ENCODE results near the gene KREMEN1. TPM values are rescaled to one million over a fixed set of nuclear protein-coding genes. Genes with fewer than 3 reads are reported as not detected.

Gene KREMEN1
- total and polyA plus RNA-seq, 10 of the 15 experiments (the other 5 are each of a cell fraction or from before 2014, with no cell fraction given) = 0.10 to 2.5 (median 0.20) TPM; not detected in 1

DNA sequence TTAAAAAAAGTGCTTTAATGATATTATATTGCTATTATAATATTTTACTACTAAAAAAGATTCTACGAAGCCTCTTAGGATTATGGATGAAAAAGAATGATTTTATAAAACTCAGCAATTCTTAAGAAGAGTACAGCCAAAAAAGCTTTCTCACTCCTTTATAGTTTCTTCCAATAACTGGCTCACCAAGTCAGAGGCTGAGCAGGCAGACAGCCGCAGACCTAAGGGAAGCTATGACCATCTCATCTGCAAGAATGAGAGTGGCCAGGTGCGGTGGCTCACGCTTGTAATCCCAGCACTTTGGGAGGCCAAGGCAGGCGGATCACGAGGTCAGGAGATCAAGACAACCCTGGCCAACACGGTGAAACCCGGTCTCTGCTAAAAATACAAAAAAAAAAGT lies 120.2 kb downstream of the KREMEN1 start:
- H3K9me3 ChIP-seq (replicated peaks; ENCODE audit: control insufficient read depth, insufficient read depth, low read length) = peaks cover 3% of the 10 kb centered on the region; the same call in 2 of the 3 replicates
- in situ Hi-C loops (cut with MboI) (no loop called here), intact Hi-C loops (cut with micrococcal nuclease; ENCODE audit: unreplicated experiment) (no loop called here)
- ChIA-PET CTCF (no interaction called here), POLR2A (interaction anchor here (0.7 to 1.5 kb wide), 2 partner anchors 9 to 10 kb away, joined by 3 to 7 read pairs; no protein-coding TSS in a partner anchor), SMC1A (ENCODE audit: uncharacterized antibody, unreplicated experiment) (interaction anchor here (0.7 to 1.4 kb wide), 5 partner anchors 9 to 26 kb away, joined by 3 to 4 read pairs (median 3); no protein-coding TSS in a partner anchor), RAD21 (ENCODE audit: unreplicated experiment) (interaction anchor here (1.6 kb wide), 1 partner anchor 9 kb away, joined by 4 read pairs; no protein-coding TSS in a partner anchor)
- no peaks in the 10 kb centered on the region; a peak in 1 of 4 replicates for H3K36me3 ChIP-seq (ENCODE audit: control insufficient read depth in 2 of 2, insufficient read depth in 2 of 2, low read length in 1 of 2)
- WGBS (ENCODE audit: insufficient coverage, insufficient replicate concordance, low lambda C conversion rate, missing lambda C conversion rate) = 87% methylated on average over 8 of the region's 8 CpGs
- DNase-seq (ENCODE audit: low read depth, low spot score) (no peak), FAIRE-seq (no peak), ATAC-seq (no peak)
- no peak overlapping the region for H3K4me3 ChIP-seq
- no peak overlapping the region for H3K27ac ChIP-seq (ENCODE audit: control insufficient read depth, insufficient read depth)
- H3K9ac ChIP-seq (ENCODE audit: control insufficient read depth, insufficient read depth, low read length) = no peak overlapping the region
- no peak overlapping the region for H2AFZ ChIP-seq (ENCODE audit: control insufficient read depth, low read depth, low read length)
- no peak overlapping the region for H3K4me2 ChIP-seq (ENCODE audit: control insufficient read depth, insufficient read depth)
- H3K4me1 ChIP-seq (ENCODE audit: control insufficient read depth, insufficient read depth, low read length) = no peaks in the 10 kb centered on the region; the same call in 1 of the 2 replicates
- no TSS peak for BruUV-seq (replicated peaks)
- H3K27me3 ChIP-seq (replicated peaks in 1 of 2; ENCODE audit: control insufficient read depth in 2 of 2, insufficient read depth in 2 of 2, low read length in 1 of 2) = no peaks in the 10 kb centered on the region
- no peaks in the 10 kb centered on the region for H4K20me1 ChIP-seq (ENCODE audit: control insufficient read depth, insufficient read depth)
- no peaks in the 10 kb centered on the region for H3K79me2 ChIP-seq (ENCODE audit: control insufficient read depth, insufficient read depth, low read length)
- TF ChIP-seq RBBP5 (conservative IDR thresholded peaks at IDR 0.05) (no peak), KDM1A (IDR thresholded peaks at IDR 0.05; ENCODE audit: borderline replicate concordance) (no peak), SUPT20H (IDR thresholded peaks at IDR 0.05; ENCODE audit: borderline replicate concordance, control insufficient read depth, low read depth, low read length) (no peak), DPF2 (IDR thresholded peaks at IDR 0.05) (no peak), MYB (IDR thresholded peaks at IDR 0.05; ENCODE audit: borderline replicate concordance, low read depth, low read length) (no peak), JUNB (IDR thresholded peaks at IDR 0.05) (no peak), NKRF (conservative IDR thresholded peaks at IDR 0.05) (no peak), TCF7 (IDR thresholded peaks at IDR 0.05; ENCODE audit: borderline replicate concordance) (no peak), MEF2A (IDR thresholded peaks at IDR 0.05; ENCODE audit: insufficient read depth, low read depth, low read length) (no peak), IKZF1 (conservative IDR thresholded peaks at IDR 0.05) (no peak), RFX5 (IDR thresholded peaks at IDR 0.05; ENCODE audit: low read depth, low read length) (no peak), TBL1XR1 (IDR thresholded peaks at IDR 0.05; ENCODE audit: low read depth, low read length) (no peak), HDAC2 (IDR thresholded peaks at IDR 0.05) (no peak), RAD51 (IDR thresholded peaks at IDR 0.05) (no peak)
- TF ChIP-seq, protein P1, sequence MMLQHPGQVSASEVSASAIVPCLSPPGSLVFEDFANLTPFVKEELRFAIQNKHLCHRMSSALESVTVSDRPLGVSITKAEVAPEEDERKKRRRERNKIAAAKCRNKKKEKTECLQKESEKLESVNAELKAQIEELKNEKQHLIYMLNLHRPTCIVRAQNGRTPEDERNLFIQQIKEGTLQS (IDR thresholded peaks at IDR 0.05; ENCODE audit: borderline replicate concordance, extremely low read depth, low read depth, low read length) = no peak
- TF ChIP-seq, protein P2, sequence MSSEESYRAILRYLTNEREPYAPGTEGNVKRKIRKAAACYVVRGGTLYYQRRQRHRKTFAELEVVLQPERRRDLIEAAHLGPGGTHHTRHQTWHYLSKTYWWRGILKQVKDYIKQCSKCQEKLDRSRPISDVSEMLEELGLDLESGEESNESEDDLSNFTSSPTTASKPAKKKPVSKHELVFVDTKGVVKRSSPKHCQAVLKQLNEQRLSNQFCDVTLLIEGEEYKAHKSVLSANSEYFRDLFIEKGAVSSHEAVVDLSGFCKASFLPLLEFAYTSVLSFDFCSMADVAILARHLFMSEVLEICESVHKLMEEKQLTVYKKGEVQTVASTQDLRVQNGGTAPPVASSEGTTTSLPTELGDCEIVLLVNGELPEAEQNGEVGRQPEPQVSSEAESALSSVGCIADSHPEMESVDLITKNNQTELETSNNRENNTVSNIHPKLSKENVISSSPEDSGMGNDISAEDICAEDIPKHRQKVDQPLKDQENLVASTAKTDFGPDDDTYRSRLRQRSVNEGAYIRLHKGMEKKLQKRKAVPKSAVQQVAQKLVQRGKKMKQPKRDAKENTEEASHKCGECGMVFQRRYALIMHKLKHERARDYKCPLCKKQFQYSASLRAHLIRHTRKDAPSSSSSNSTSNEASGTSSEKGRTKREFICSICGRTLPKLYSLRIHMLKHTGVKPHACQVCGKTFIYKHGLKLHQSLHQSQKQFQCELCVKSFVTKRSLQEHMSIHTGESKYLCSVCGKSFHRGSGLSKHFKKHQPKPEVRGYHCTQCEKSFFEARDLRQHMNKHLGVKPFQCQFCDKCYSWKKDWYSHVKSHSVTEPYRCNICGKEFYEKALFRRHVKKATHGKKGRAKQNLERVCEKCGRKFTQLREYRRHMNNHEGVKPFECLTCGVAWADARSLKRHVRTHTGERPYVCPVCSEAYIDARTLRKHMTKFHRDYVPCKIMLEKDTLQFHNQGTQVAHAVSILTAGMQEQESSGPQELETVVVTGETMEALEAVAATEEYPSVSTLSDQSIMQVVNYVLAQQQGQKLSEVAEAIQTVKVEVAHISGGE (CRISPR knock-in tag; IDR thresholded peaks at IDR 0.05) = no peak
- TF ChIP-seq, protein P3, sequence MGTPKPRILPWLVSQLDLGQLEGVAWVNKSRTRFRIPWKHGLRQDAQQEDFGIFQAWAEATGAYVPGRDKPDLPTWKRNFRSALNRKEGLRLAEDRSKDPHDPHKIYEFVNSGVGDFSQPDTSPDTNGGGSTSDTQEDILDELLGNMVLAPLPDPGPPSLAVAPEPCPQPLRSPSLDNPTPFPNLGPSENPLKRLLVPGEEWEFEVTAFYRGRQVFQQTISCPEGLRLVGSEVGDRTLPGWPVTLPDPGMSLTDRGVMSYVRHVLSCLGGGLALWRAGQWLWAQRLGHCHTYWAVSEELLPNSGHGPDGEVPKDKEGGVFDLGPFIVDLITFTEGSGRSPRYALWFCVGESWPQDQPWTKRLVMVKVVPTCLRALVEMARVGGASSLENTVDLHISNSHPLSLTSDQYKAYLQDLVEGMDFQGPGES (IDR thresholded peaks at IDR 0.05) = no peak
